NCI-H1417 (cell line): ENCODE results near the gene RIIAD1.
"Not testable (repeated sequence)": the region's sequence is repeated elsewhere in the genome, so short reads cannot be mapped to it uniquely, and the experiment has no call there.

Experiments
- DNase-seq, 3 experiments: peaks; one replicate each; lab custom pipeline; 2025; lab: John Stamatoyannopoulos, UW

Gene RIIAD1

GRCh38 chr1:151720974-151721787 is at the start of gene RIIAD1:
TSS of gene RIIAD1 (plus strand) at chr1:151721522. CDS start at chr1:151721537, 15 bp downstream.
- DNase-seq = peak; percentile 57 to 77 (median 76)

- no peak for DNase-seq
Observed at GRCh38 chr1:151673407-151673806, 47.9 kb upstream of the RIIAD1 start.

- no peak for DNase-seq
Observed at GRCh38 chr1:151680391-151680790, 40.9 kb upstream of the RIIAD1 start.

GRCh38 chr1:151680826-151681225 is 40.5 kb upstream of the RIIAD1 start:
- DNase-seq = no peak

GRCh38 chr1:151681923-151682322 is 39.4 kb upstream of the RIIAD1 start:
- DNase-seq = no peak

- DNase-seq = not testable (repeated sequence)
Observed at GRCh38 chr1:151682901-151683300, 38.4 kb upstream of the RIIAD1 start.

- no peak for DNase-seq
Observed at GRCh38 chr1:151684128-151684527, 37.2 kb upstream of the RIIAD1 start.

- DNase-seq = no peak
Observed at GRCh38 chr1:151686561-151686960, 34.8 kb upstream of the RIIAD1 start.

- no peak for DNase-seq
Observed at GRCh38 chr1:151689494-151689893, 31.8 kb upstream of the RIIAD1 start.

GRCh38 chr1:151692226-151692625 is 29.1 kb upstream of the RIIAD1 start:
- no peak for DNase-seq

GRCh38 chr1:151693057-151693651 is 28.2 kb upstream of the RIIAD1 start:
- peak in 2 of 3 experiments; percentile 64 to 74 for DNase-seq

- DNase-seq = no peak
Observed at GRCh38 chr1:151701515-151701914, 19.8 kb upstream of the RIIAD1 start.

GRCh38 chr1:151702936-151703335 is 18.4 kb upstream of the RIIAD1 start:
- DNase-seq = no peak

GRCh38 chr1:151703813-151704212 is 17.5 kb upstream of the RIIAD1 start:
- DNase-seq = no peak

- no peak for DNase-seq
Observed at GRCh38 chr1:151704246-151704645, 17.1 kb upstream of the RIIAD1 start.

GRCh38 chr1:151705146-151705545 is 16.2 kb upstream of the RIIAD1 start:
- no peak for DNase-seq

GRCh38 chr1:151705753-151706463 is 15.4 kb upstream of the RIIAD1 start:
- DNase-seq = no peak

GRCh38 chr1:151706464-151707415 is 14.6 kb upstream of the RIIAD1 start:
- no peak for DNase-seq

- DNase-seq = no peak
Observed at GRCh38 chr1:151707541-151708065, 13.7 kb upstream of the RIIAD1 start.

- DNase-seq = no peak
Observed at GRCh38 chr1:151708891-151709290, 12.4 kb upstream of the RIIAD1 start.

- peak; percentile 62 to 98 (median 93) for DNase-seq
Observed at GRCh38 chr1:151710187-151710840, 11.0 kb upstream of the RIIAD1 start.
